BE2C (cell line): ENCODE data around the gene CHRNA5.

Experiments used
- DNase-seq: peaks from one replicate; pipeline ENCODE4 v3.0.0-alpha.2; 2020
- H3K27me3 ChIP-seq: fragments of 250-450 bp; sonication (Bioruptor Pico); 2 replicates; pipeline ENCODE4 v1.5.1; 2020; ENCODE audit warnings: mild to moderate bottlenecking
- H3K36me3 ChIP-seq: fragments of 250-450 bp; sonication (Bioruptor Pico); 2 replicates; pipeline ENCODE4 v1.5.1; 2020; ENCODE audit warnings: mild to moderate bottlenecking
- H3K4me1 ChIP-seq: fragments of 250-450 bp; sonication (Bioruptor Pico); 2 replicates; pipeline ENCODE4 v1.5.1; 2020
- H3K4me3 ChIP-seq: 2 replicates; pipeline ENCODE4 v1.5.1; 2011; ENCODE audit warnings: low read depth, low read length
- H3K9me3 ChIP-seq: fragments of 250-450 bp; sonication (Bioruptor Pico); 2 replicates; pipeline ENCODE4 v1.5.1; 2020
- TF ChIP-seq, protein P1 (sequence below): IDR thresholded peaks from 2 replicates; pipeline ENCODE4 v1.5.1; 2012; ENCODE audit warnings: mild to moderate bottlenecking, low read depth, low read length

The CHRNA5 gene

DNA sequence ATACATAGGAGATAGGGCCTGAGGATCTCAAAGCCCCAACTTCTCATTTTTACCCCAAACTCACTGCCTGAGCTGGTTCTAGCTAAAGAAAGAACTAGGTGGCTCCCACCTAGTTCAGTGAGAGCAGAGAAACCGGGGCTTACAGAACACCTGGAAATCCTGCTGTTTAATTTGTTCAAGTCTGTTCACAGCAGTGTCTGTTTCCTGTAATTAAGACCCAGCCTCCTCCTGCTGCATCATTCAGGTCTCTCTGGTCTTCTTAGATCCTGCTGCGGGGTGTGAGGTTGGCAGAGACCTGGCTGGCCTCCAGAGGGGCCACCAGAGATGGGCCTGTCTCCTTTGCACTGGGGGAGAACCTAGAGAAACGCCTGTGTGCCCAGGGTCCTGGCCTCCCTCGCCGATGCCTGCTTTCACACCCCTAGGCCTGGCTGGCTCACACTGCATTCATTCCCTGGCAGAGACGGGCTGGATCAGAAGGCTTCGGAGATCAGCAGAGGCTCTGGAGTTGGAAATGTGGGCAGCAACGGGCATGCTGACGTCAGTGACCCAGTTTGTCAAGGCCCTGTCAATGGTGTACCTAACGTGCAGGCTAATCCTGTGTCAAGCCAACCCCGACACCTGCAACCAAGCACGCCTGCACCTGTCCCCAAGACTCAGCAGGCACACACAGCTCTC lies 60.4 kb downstream of the CHRNA5 start:
- no peak overlapping the region for H3K4me3 ChIP-seq
- no peaks in the 10 kb centered on the region for H3K9me3 ChIP-seq
- H3K4me1 ChIP-seq: peaks cover 15% of the 10 kb centered on the region
- DNase-seq: peak; percentile 45
- H3K27me3 ChIP-seq: no peaks in the 10 kb centered on the region
- peaks cover 68% of the 10 kb centered on the region for H3K36me3 ChIP-seq
- TF ChIP-seq, protein P1, sequence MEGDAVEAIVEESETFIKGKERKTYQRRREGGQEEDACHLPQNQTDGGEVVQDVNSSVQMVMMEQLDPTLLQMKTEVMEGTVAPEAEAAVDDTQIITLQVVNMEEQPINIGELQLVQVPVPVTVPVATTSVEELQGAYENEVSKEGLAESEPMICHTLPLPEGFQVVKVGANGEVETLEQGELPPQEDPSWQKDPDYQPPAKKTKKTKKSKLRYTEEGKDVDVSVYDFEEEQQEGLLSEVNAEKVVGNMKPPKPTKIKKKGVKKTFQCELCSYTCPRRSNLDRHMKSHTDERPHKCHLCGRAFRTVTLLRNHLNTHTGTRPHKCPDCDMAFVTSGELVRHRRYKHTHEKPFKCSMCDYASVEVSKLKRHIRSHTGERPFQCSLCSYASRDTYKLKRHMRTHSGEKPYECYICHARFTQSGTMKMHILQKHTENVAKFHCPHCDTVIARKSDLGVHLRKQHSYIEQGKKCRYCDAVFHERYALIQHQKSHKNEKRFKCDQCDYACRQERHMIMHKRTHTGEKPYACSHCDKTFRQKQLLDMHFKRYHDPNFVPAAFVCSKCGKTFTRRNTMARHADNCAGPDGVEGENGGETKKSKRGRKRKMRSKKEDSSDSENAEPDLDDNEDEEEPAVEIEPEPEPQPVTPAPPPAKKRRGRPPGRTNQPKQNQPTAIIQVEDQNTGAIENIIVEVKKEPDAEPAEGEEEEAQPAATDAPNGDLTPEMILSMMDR: no peak

DNA sequence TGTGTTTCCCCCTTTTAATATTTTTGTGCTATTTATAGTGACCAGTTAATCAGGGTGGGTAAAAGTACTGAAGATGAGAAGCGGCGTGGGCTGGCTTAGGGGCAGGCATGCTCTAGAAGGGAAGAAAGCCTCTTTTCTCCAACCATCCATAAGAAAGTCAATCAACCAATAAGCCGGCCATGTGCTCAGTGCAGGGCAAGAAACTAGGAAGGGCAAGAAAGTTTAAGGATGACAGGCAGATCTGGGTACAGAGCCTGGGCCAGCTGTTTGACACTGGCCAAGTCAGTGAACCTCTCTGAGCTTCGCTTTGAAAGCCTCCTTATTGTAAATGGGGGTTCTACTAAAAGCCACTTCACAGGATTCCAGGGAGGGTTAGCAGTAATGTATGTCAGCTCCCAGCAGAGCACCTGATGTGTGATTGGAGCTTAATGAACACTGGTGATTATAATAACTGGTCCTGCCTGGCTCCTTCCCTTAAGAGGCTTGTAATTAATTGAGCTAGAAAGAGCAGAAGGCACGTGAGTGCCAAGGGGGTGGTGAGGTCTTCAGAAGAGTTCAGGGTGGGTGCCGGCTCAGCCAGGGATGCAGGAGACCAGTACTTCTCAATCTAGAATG lies 61.2 kb downstream of the CHRNA5 start:
- TF ChIP-seq, protein P1: no peak
- no peak overlapping the region for H3K4me3 ChIP-seq
- H3K36me3 ChIP-seq: peaks cover 75% of the 10 kb centered on the region
- no peaks in the 10 kb centered on the region for H3K27me3 ChIP-seq
- H3K9me3 ChIP-seq: no peaks in the 10 kb centered on the region
- no peak for DNase-seq
- H3K4me1 ChIP-seq: peaks cover 15% of the 10 kb centered on the region

DNA sequence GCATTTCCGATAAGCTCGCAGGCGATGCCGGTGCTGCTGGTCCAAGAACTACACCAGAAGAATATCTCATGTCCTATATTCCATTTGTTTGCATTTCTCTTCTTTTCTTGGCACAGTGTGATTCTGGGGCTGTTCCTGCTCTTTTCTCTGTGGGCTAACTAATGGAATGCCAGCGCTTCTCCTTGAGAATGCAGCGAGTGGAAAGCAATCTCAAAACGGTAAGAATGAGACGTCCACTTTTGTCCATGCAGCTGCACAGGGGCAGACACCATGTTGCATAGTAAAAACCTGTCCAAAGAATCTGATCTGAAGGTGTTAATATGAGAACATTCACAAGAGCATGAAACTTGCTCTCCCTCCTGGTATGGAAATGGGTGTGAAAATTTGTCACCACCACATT lies 62.0 kb downstream of the CHRNA5 start:
- Histone ChIP-seq H3K4me1 (peaks cover 15% of the 10 kb centered on the region), H3K9me3 (no peaks in the 10 kb centered on the region), H3K27me3 (no peaks in the 10 kb centered on the region), H3K36me3 (peaks cover 82% of the 10 kb centered on the region), H3K4me3 (no peak overlapping the region)
- DNase-seq: no peak
- TF ChIP-seq, protein P1: no peak

DNA sequence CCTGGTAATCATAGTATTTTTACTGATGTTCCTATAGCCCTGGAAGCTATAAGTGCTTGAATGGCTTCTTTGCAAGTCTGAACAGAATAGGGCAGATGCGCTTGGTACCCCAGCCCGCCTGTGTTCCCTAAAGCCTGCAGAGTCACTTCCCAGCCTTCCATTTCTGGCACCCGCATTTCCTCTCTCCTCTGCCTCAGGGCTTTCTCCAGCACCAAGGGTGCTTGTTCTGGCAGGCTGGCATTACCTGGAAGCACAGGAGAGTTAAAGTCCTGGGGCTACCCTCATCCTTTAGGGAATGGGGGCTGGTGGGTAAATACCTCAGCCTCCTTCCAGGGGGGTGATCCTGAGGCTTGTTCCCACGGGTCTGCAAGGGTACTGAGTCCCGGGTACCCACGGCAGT lies 62.9 kb downstream of the CHRNA5 start:
- H3K36me3 ChIP-seq: peaks cover 91% of the 10 kb centered on the region
- H3K9me3 ChIP-seq: no peaks in the 10 kb centered on the region
- H3K27me3 ChIP-seq: no peaks in the 10 kb centered on the region
- H3K4me1 ChIP-seq: peaks cover 15% of the 10 kb centered on the region
- TF ChIP-seq, protein P1: no peak
- no peak for DNase-seq
- no peak overlapping the region for H3K4me3 ChIP-seq

DNA sequence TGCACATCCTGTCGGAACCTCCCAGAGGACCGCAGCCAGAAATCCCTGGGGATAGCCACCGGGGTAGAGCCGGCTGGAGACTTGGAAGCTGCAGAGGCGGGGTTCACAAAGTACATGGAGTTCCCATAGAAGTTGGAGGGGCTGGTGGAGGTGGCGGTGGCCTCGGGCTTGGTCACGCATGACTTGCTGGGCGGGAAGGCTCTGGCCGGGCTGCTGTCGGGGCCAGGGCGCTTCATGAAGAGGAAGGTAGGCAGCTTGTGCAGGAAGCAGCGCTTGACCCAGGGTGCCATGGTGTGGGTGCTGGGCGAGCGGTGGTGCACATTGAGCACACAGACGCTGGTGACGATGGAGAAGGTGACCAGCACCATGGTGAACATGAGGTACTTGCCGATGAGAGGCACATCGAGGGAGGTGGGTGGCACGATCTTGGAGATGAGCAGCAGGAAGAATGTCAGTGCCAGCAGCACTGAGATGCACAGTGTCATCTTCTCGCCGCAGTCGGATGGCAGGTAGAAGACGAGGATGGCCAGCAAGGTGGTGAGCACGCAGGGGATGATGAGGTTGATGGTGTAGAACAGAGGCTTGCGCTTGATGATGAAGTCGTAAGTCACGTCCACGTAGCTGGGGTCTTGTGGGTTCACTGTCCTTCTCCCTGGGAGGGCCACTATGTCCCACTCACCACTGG lies 63.9 kb downstream of the CHRNA5 start:
- Histone ChIP-seq H3K4me1 (peaks cover 15% of the 10 kb centered on the region), H3K9me3 (no peaks in the 10 kb centered on the region), H3K36me3 (peaks cover 96% of the 10 kb centered on the region), H3K27me3 (no peaks in the 10 kb centered on the region), H3K4me3 (no peak overlapping the region)
- DNase-seq: no peak
- TF ChIP-seq, protein P1: no peak

DNA sequence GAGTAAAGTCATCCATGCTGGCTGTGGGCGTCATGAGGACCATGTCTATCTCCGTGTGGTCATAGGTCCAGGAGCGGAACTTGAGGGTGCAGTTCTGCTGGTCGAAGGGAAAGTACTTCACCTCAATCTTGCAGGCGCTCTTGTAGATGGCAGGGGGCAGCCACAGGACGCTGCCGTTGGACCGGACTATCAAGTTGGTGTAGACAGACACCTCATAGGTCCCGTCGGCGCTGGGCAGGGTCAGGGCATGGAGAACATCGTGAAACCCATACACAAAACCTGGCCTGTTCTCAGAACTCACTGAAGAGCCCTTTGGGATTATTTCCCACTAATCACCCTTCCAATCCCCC lies 64.4 kb downstream of the CHRNA5 start:
- Histone ChIP-seq H3K4me3 (no peak overlapping the region), H3K36me3 (peaks cover 96% of the 10 kb centered on the region), H3K4me1 (peaks cover 15% of the 10 kb centered on the region), H3K9me3 (no peaks in the 10 kb centered on the region), H3K27me3 (no peaks in the 10 kb centered on the region)
- TF ChIP-seq, protein P1: no peak
- no peak for DNase-seq
